Measurements from ENCODE around the gene CDH2.

CDH2 gene

GRCh38 chr18:28086670-28087552 lies 90.0 kb downstream of the CDH2 start:
- no peak for DNase-seq (ENCODE audit: low spot score)

- DNase-seq (ENCODE audit: low spot score) = no peak
Measured at GRCh38 chr18:28081516-28081915, 95.4 kb downstream of the CDH2 start.

- DNase-seq (ENCODE audit: low spot score) = no peak
Measured at GRCh38 chr18:28080876-28081300, 96.0 kb downstream of the CDH2 start.

- DNase-seq (ENCODE audit: low spot score) = no peak
Measured at GRCh38 chr18:28079883-28080282, 97.0 kb downstream of the CDH2 start.

- no peak for DNase-seq (ENCODE audit: low spot score)
Measured at GRCh38 chr18:28078849-28079248, 98.1 kb downstream of the CDH2 start.

GRCh38 chr18:28078298-28078697 lies 98.6 kb downstream of the CDH2 start:
- DNase-seq (ENCODE audit: low spot score) = no peak

- no peak for DNase-seq (ENCODE audit: low spot score)
Measured at GRCh38 chr18:28075501-28075900, 101.4 kb downstream of the CDH2 start.

GRCh38 chr18:28074076-28074475 lies 102.9 kb downstream of the CDH2 start:
- no peak for DNase-seq (ENCODE audit: low spot score)

- DNase-seq (ENCODE audit: low spot score) = no peak
Measured at GRCh38 chr18:28073658-28074057, 103.3 kb downstream of the CDH2 start.

- no peak for DNase-seq (ENCODE audit: low spot score)
Measured at GRCh38 chr18:28071199-28071598, 105.7 kb downstream of the CDH2 start.

- DNase-seq (ENCODE audit: low spot score) = no peak
Measured at GRCh38 chr18:28068207-28068606, 108.7 kb downstream of the CDH2 start.

GRCh38 chr18:28067346-28067745 lies 109.6 kb downstream of the CDH2 start:
- no peak for DNase-seq (ENCODE audit: low spot score)

- no peak for DNase-seq (ENCODE audit: low spot score)
Measured at GRCh38 chr18:28065793-28066186, 111.1 kb downstream of the CDH2 start.

- no peak for DNase-seq (ENCODE audit: low spot score)
Measured at GRCh38 chr18:28065031-28065792, 111.7 kb downstream of the CDH2 start.

GRCh38 chr18:28063926-28064325 lies 113.0 kb downstream of the CDH2 start:
- no peak for DNase-seq (ENCODE audit: low spot score)

- no peak for DNase-seq (ENCODE audit: low spot score)
Measured at GRCh38 chr18:28063271-28063761, 113.6 kb downstream of the CDH2 start.

GRCh38 chr18:28062443-28062842 lies 114.5 kb downstream of the CDH2 start:
- DNase-seq (ENCODE audit: low spot score) = no peak

GRCh38 chr18:28059861-28060260 lies 117.1 kb downstream of the CDH2 start:
- DNase-seq (ENCODE audit: low spot score) = no peak

GRCh38 chr18:28050545-28050944 lies 126.4 kb downstream of the CDH2 start:
- no peak for DNase-seq (ENCODE audit: low spot score)

- DNase-seq (ENCODE audit: low spot score) = no peak
Measured at GRCh38 chr18:28048612-28049011, 128.3 kb downstream of the CDH2 start.

- no peak for DNase-seq (ENCODE audit: low spot score)
Measured at GRCh38 chr18:28045880-28046279, 131.1 kb downstream of the CDH2 start.

- DNase-seq (ENCODE audit: low spot score) = no peak
Measured at GRCh38 chr18:28045176-28045810, 131.6 kb downstream of the CDH2 start.

GRCh38 chr18:28044036-28044435 lies 132.9 kb downstream of the CDH2 start:
- no peak for DNase-seq (ENCODE audit: low spot score)
